ENCODE measurements around the gene GNG13.

GRCh38 chr16:845351-845745 is 44.8 kb upstream of the GNG13 start:
- TF ChIP-seq POLR2A (IDR thresholded peaks at IDR 0.05): no peak
- TF ChIP-seq CTCF (IDR thresholded peaks at IDR 0.05): no peak

Measured in suprapubic skin (tissue), 3 donors.